Neural cell (in vitro differentiated cells): ENCODE data around the gene CAPN9. TPM values are rescaled to one million over a fixed set of nuclear protein-coding genes. Genes with fewer than 3 reads are reported as not detected.

Source experiments
- H2AFZ ChIP-seq: fragments of 200-600, 300-800 bp; sonication (generic), shearing (Covaris generic); 2 replicates; pipeline ENCODE4 v1.6.0; 2014; ENCODE audit warnings: low read depth, mild to moderate bottlenecking, antibody characterized with exemption, low read length, moderate library complexity
- H3F3A ChIP-seq: fragments of 200-600 bp; shearing (Covaris generic); 2 replicates; pipeline ENCODE4 v1.6.1; 2016; ENCODE audit warnings: mild to moderate bottlenecking, moderate library complexity, mixed read lengths, antibody characterized with exemption, low read length; ENCODE audit not compliant: insufficient read depth, poor library complexity, severe bottlenecking
- H3K27ac ChIP-seq: fragments of 200-600, 300-800 bp; sonication (generic), shearing (Covaris generic); 2 replicates; pipeline ENCODE4 v1.5.1; 2014; ENCODE audit warnings: mild to moderate bottlenecking, low read length, moderate library complexity
- H3K27me3 ChIP-seq: fragments of 300-800, 200-600 bp; sonication (generic), shearing (Covaris generic); 2 replicates; pipeline ENCODE4 v1.6.0; 2014; ENCODE audit warnings: mild to moderate bottlenecking, low read depth, low read length, moderate library complexity; ENCODE audit not compliant: insufficient read depth
- H3K36me3 ChIP-seq: fragments of 300-800, 200-600 bp; sonication (generic), shearing (Covaris generic); 2 replicates; pipeline ENCODE4 v1.5.1; 2014; ENCODE audit warnings: mild to moderate bottlenecking, antibody characterized with exemption, low read length, moderate library complexity; ENCODE audit not compliant: insufficient read depth
- H3K4me2 ChIP-seq: fragments of 300-800, 200-600 bp; sonication (generic), shearing (Covaris generic); 2 replicates; pipeline ENCODE4 v1.6.0; 2014; ENCODE audit warnings: mild to moderate bottlenecking, low read length
- H3K4me3 ChIP-seq: fragments of 300-800, 200-600 bp; sonication (generic), shearing (Covaris generic); 2 replicates; pipeline ENCODE4 v1.5.1; 2014; ENCODE audit warnings: mild to moderate bottlenecking, low read length, moderate library complexity
- H3K79me2 ChIP-seq: fragments of 200-600 bp; shearing (Covaris generic); replicated peaks from 2 replicates; pipeline ENCODE4 v1.6.0; 2014; ENCODE audit warnings: mild to moderate bottlenecking, low read length, moderate library complexity; ENCODE audit not compliant: insufficient read depth
- H3K9ac ChIP-seq: fragments of 300-800, 200-600 bp; sonication (generic), shearing (Covaris generic); 2 replicates; pipeline ENCODE4 v1.6.1; 2016; ENCODE audit warnings: mild to moderate bottlenecking, low read length, mixed read lengths
- H3K9me2 ChIP-seq: fragments of 200-600 bp; shearing (Covaris generic); 2 replicates; pipeline ENCODE4 v1.6.1; 2016; ENCODE audit warnings: mild to moderate bottlenecking, low read length, mixed read lengths; ENCODE audit not compliant: insufficient read depth
- H3K9me3 ChIP-seq: fragments of 200-600, 300-800 bp; sonication (generic), shearing (Covaris generic); 2 replicates; pipeline ENCODE4 v1.6.1; 2016; ENCODE audit warnings: mild to moderate bottlenecking, mixed run types, low read length, moderate library complexity, mixed read lengths
- H4K20me1 ChIP-seq: fragments of 200-600 bp; shearing (Covaris generic); 2 replicates; pipeline ENCODE4 v1.6.1; 2016; ENCODE audit warnings: mild to moderate bottlenecking, mixed run types; ENCODE audit not compliant: insufficient read depth
- EP300 ChIP-seq: fragments of 450-650 bp; conservative IDR thresholded peaks from 2 replicates; pipeline ENCODE4 v1.6.1; 2014; ENCODE audit warnings: antibody characterized with exemption, mild to moderate bottlenecking, moderate library complexity; ENCODE audit not compliant: poor library complexity, severe bottlenecking
- EZH2 ChIP-seq: fragments of 200-600, 300-800 bp; shearing (Covaris generic), sonication (generic); IDR thresholded peaks from 2 replicates; pipeline ENCODE4 v1.6.1; 2014; ENCODE audit warnings: antibody characterized with exemption, low read length, borderline replicate concordance, mild to moderate bottlenecking; ENCODE audit not compliant: insufficient read depth, poor library complexity, severe bottlenecking
- MXI1 ChIP-seq: fragments of 450-650 bp; conservative IDR thresholded peaks from 2 replicates; pipeline ENCODE4 v1.6.1; 2014; ENCODE audit warnings: antibody characterized with exemption, mild to moderate bottlenecking; ENCODE audit not compliant: poor library complexity, severe bottlenecking
- POLR2AphosphoS5 ChIP-seq: IDR thresholded peaks from 2 replicates; pipeline ENCODE4 v1.6.1; 2012
- RAD21 ChIP-seq: fragments of 450-650 bp; conservative IDR thresholded peaks from 2 replicates; pipeline ENCODE4 v1.6.1; 2014; ENCODE audit warnings: antibody characterized with exemption, mild to moderate bottlenecking, moderate library complexity
- SMC3 ChIP-seq: fragments of 450-650 bp; conservative IDR thresholded peaks from 2 replicates; pipeline ENCODE4 v1.6.1; 2014; ENCODE audit warnings: antibody characterized with exemption, mild to moderate bottlenecking, moderate library complexity; ENCODE audit not compliant: poor library complexity
- TAF1 ChIP-seq: IDR thresholded peaks from 2 replicates; pipeline ENCODE4 v1.6.1; 2012; ENCODE audit warnings: low read depth
- polyA plus RNA-seq: library from polyadenylated mRNA; depleted of rRNA; stranded (reverse); fragments of >200 nt; gene quantifications from 2 replicates; pipeline ENCODE4 v1.2.3, GENCODE V29; 2014
- TF ChIP-seq, protein P1 (sequence below): fragments of 450-650 bp; IDR thresholded peaks from 2 replicates; pipeline ENCODE4 v1.5.1; 2014; ENCODE audit warnings: antibody characterized with exemption, mild to moderate bottlenecking, moderate library complexity; ENCODE audit not compliant: poor library complexity, severe bottlenecking
- TF ChIP-seq, protein P2 (sequence below): IDR thresholded peaks from 2 replicates; pipeline ENCODE4 v1.6.1; 2012; ENCODE audit warnings: borderline replicate concordance

The CAPN9 gene
- polyA plus RNA-seq, 1 donor from 2014 or later = 0.14 TPM

DNA sequence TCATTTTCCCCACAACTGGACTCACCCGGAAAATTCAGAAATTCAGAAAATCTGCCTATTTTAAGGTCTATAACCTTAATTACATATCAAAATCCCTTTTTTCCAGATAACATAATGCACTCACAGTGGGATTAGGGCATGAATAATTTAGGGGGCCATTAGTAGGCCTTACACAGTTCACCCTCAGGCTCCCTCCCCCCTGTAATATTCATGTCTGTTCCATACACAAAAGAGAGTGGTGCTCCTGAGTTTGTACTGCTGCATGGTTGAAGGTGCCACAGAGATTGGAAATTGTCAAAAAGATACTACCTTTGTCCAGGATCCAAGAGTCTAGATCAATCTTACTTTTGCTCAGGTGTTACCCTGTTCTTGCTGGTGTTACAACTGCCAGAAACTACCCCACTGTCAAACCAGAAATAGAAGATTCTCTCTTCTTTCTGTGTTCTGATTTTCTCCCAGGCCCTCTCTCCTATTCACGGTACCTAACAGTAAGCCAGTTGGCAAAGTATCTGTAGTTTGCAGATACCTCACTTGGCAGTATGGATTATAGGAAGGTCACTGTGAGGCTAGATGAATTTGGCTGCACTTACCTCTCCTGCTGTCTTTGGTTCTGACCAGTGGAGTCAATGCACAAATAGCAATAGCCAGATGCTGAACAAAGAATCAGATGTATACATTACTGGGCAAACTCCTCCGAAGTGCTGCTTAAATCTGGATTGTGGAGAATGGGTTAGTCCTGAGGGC is 67.9 kb downstream of the CAPN9 start:
- Histone ChIP-seq H3K27ac (no peak overlapping the region), H3K9me3 (no peaks in the 10 kb centered on the region), H3K9me2 (no peaks in the 10 kb centered on the region), H3K4me3 (no peak overlapping the region), H3F3A (no peaks in the 10 kb centered on the region), H3K9ac (no peak overlapping the region), H4K20me1 (no peaks in the 10 kb centered on the region), H3K36me3 (no peaks in the 10 kb centered on the region), H3K4me2 (no peak overlapping the region), H2AFZ (no peak overlapping the region), H3K27me3 (no peaks in the 10 kb centered on the region), H3K79me2 (no peaks in the 10 kb centered on the region)
- TF ChIP-seq RAD21 = no peak
- TF ChIP-seq EZH2 = no peak
- no peak for TF ChIP-seq POLR2AphosphoS5
- no peak for TF ChIP-seq TAF1
- TF ChIP-seq, protein P1, sequence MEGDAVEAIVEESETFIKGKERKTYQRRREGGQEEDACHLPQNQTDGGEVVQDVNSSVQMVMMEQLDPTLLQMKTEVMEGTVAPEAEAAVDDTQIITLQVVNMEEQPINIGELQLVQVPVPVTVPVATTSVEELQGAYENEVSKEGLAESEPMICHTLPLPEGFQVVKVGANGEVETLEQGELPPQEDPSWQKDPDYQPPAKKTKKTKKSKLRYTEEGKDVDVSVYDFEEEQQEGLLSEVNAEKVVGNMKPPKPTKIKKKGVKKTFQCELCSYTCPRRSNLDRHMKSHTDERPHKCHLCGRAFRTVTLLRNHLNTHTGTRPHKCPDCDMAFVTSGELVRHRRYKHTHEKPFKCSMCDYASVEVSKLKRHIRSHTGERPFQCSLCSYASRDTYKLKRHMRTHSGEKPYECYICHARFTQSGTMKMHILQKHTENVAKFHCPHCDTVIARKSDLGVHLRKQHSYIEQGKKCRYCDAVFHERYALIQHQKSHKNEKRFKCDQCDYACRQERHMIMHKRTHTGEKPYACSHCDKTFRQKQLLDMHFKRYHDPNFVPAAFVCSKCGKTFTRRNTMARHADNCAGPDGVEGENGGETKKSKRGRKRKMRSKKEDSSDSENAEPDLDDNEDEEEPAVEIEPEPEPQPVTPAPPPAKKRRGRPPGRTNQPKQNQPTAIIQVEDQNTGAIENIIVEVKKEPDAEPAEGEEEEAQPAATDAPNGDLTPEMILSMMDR = no peak
- TF ChIP-seq, protein P2, sequence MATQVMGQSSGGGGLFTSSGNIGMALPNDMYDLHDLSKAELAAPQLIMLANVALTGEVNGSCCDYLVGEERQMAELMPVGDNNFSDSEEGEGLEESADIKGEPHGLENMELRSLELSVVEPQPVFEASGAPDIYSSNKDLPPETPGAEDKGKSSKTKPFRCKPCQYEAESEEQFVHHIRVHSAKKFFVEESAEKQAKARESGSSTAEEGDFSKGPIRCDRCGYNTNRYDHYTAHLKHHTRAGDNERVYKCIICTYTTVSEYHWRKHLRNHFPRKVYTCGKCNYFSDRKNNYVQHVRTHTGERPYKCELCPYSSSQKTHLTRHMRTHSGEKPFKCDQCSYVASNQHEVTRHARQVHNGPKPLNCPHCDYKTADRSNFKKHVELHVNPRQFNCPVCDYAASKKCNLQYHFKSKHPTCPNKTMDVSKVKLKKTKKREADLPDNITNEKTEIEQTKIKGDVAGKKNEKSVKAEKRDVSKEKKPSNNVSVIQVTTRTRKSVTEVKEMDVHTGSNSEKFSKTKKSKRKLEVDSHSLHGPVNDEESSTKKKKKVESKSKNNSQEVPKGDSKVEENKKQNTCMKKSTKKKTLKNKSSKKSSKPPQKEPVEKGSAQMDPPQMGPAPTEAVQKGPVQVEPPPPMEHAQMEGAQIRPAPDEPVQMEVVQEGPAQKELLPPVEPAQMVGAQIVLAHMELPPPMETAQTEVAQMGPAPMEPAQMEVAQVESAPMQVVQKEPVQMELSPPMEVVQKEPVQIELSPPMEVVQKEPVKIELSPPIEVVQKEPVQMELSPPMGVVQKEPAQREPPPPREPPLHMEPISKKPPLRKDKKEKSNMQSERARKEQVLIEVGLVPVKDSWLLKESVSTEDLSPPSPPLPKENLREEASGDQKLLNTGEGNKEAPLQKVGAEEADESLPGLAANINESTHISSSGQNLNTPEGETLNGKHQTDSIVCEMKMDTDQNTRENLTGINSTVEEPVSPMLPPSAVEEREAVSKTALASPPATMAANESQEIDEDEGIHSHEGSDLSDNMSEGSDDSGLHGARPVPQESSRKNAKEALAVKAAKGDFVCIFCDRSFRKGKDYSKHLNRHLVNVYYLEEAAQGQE = no peak
- TF ChIP-seq SMC3 = no peak
- TF ChIP-seq EP300 = no peak
- no peak for TF ChIP-seq MXI1

DNA sequence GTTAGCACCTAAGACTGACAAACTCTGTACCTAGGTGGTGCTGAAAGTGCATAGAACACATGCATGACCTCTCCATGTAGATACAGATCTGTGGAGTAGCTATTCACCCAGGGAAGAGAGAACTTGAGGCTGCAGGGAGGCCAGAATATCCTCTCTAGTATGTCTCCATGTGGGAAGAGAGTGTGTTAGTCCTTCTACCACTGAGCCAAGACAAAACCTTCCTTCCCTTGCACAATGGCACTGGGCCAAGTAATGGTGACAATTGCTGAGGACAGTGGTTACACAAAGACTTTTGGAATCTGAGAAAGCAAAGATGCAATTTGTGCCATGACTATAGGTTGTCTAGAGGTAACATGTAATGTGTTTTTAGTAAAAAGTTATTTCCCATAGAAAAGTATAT is 68.8 kb downstream of the CAPN9 start:
- no peaks in the 10 kb centered on the region for H3K9me2 ChIP-seq
- no peak overlapping the region for H2AFZ ChIP-seq
- no peak for TF ChIP-seq POLR2AphosphoS5
- TF ChIP-seq SMC3 = no peak
- TF ChIP-seq EZH2 = no peak
- TF ChIP-seq EP300 = no peak
- no peak for TF ChIP-seq RAD21
- no peak for TF ChIP-seq TAF1
- TF ChIP-seq, protein P1 = no peak
- no peak for TF ChIP-seq MXI1
- TF ChIP-seq, protein P2 = no peak
- no peaks in the 10 kb centered on the region for H3K79me2 ChIP-seq
- no peak overlapping the region for H3K4me2 ChIP-seq
- H3K36me3 ChIP-seq = no peaks in the 10 kb centered on the region
- no peaks in the 10 kb centered on the region for H3F3A ChIP-seq
- H3K4me3 ChIP-seq = no peak overlapping the region
- no peak overlapping the region for H3K9ac ChIP-seq
- no peak overlapping the region for H3K27ac ChIP-seq
- no peaks in the 10 kb centered on the region for H3K9me3 ChIP-seq
- no peaks in the 10 kb centered on the region for H3K27me3 ChIP-seq
- H4K20me1 ChIP-seq = no peaks in the 10 kb centered on the region
